ENCODE results near the gene SP110. TPM values are rescaled to one million over a fixed set of nuclear protein-coding genes. Genes with fewer than 3 reads are reported as not detected.

The SP110 gene
- total RNA-seq, 6 experiments from 2014 or later, result 5.0 to 13.1 (median 11.2) TPM

- no peak overlapping the region for H3K4me3 ChIP-seq
- no peak for TF ChIP-seq CTCF (IDR thresholded peaks at IDR 0.05)
- TF ChIP-seq POLR2A (IDR thresholded peaks at IDR 0.05), result no peak
- no peaks in the 10 kb centered on the region for H3K4me1 ChIP-seq
- no peak overlapping the region for H3K27ac ChIP-seq
- no peak for ATAC-seq
- H3K27me3 ChIP-seq, result no peaks in the 10 kb centered on the region
- no peak for DNase-seq
- intact Hi-C loops (cut with DNase I), result no loop called here
- WGBS (ENCODE audit: insufficient coverage, low coverage, low lambda C conversion rate, missing lambda C conversion rate), result 85% methylated on average over 2 of the region's 2 CpGs
- H3K9me3 ChIP-seq, result no peaks in the 10 kb centered on the region
- H3K36me3 ChIP-seq, result peaks cover 0 to 26% (median 3%) of the 10 kb centered on the region in 4 donors
Measured at GRCh38 chr2:230181195-230181594, 38.6 kb downstream of the SP110 start.

GRCh38 chr2:230179907-230180306 lies 39.9 kb downstream of the SP110 start:
- Histone ChIP-seq H3K27ac (no peak overlapping the region), H3K4me1 (no peaks in the 10 kb centered on the region), H3K9me3 (no peaks in the 10 kb centered on the region), H3K36me3 (peaks cover 0 to 30% (median 3%) of the 10 kb centered on the region in 4 donors), H3K4me3 (no peak overlapping the region), H3K27me3 (no peaks in the 10 kb centered on the region)
- TF ChIP-seq POLR2A (IDR thresholded peaks at IDR 0.05), result no peak
- DNase-seq (no peak), ATAC-seq (no peak)
- intact Hi-C loops (cut with DNase I), result no loop called here
- WGBS (ENCODE audit: insufficient coverage, low coverage, low lambda C conversion rate, missing lambda C conversion rate), result 96% methylated on average over 4 of the region's 7 CpGs

- Histone ChIP-seq H3K9me3 (no peaks in the 10 kb centered on the region), H3K4me1 (no peaks in the 10 kb centered on the region), H3K27me3 (no peaks in the 10 kb centered on the region), H3K36me3 (peaks cover 0 to 30% (median 3%) of the 10 kb centered on the region in 4 donors), H3K27ac (no peak overlapping the region), H3K4me3 (no peak overlapping the region)
- no peak for DNase-seq
- ATAC-seq, result no peak
- intact Hi-C loops (cut with DNase I), result no loop called here
- no peak for TF ChIP-seq CTCF (IDR thresholded peaks at IDR 0.05)
- no peak for TF ChIP-seq POLR2A (IDR thresholded peaks at IDR 0.05)
- WGBS (ENCODE audit: insufficient coverage, low coverage, low lambda C conversion rate, missing lambda C conversion rate), result 100% methylated on average over 4 of the region's 7 CpGs
Measured at GRCh38 chr2:230178546-230179485, 41.0 kb downstream of the SP110 start.

GRCh38 chr2:230176996-230177395 lies 42.8 kb downstream of the SP110 start:
- Histone ChIP-seq H3K36me3 (peaks cover 0 to 26% (median 3%) of the 10 kb centered on the region in 4 donors), H3K9me3 (no peaks in the 10 kb centered on the region), H3K4me1 (no peaks in the 10 kb centered on the region), H3K27ac (no peak overlapping the region), H3K4me3 (no peak overlapping the region), H3K27me3 (no peaks in the 10 kb centered on the region)
- TF ChIP-seq POLR2A (IDR thresholded peaks at IDR 0.05), result no peak
- no peak for TF ChIP-seq CTCF (IDR thresholded peaks at IDR 0.05)
- DNase-seq (no peak), ATAC-seq (no peak)
- intact Hi-C loops (cut with DNase I), result no loop called here
- WGBS (ENCODE audit: insufficient coverage, low coverage, low lambda C conversion rate, missing lambda C conversion rate), result 75% methylated on average over 3 of the region's 3 CpGs

DNA sequence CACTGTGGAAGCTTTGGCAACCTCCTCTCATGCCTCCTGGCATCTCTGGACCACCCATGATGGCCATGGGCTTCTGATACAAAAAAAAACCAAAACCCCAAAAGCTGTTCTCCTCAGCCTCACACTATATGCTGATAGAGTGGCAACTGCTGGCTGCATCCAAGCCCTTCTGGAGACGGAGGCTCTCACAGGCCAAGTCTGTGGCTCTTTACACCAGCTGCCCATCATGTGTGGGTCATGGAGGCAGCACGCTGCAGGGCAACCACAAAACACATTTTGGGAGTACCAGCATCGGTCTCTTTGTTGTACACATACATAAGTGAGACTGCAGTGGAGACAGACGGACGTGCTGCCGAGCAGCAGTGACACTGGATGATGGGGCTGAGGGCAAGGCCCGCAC lies 45.3 kb downstream of the SP110 start:
- no peaks in the 10 kb centered on the region for H3K4me1 ChIP-seq
- H3K9me3 ChIP-seq, result no peaks in the 10 kb centered on the region
- no peak for ATAC-seq
- WGBS (ENCODE audit: insufficient coverage, low coverage, low lambda C conversion rate, missing lambda C conversion rate), result 94% methylated on average over 6 of the region's 7 CpGs
- H3K36me3 ChIP-seq, result peaks cover 0 to 26% (median 3%) of the 10 kb centered on the region in 4 donors
- intact Hi-C loops (cut with DNase I), result no loop called here
- no peak overlapping the region for H3K4me3 ChIP-seq
- TF ChIP-seq CTCF (IDR thresholded peaks at IDR 0.05) (no peak), POLR2A (IDR thresholded peaks at IDR 0.05) (no peak)
- no peak overlapping the region for H3K27ac ChIP-seq
- H3K27me3 ChIP-seq, result no peaks in the 10 kb centered on the region
- DNase-seq, result no peak
